SK-N-SH (cell line): Measurements from ENCODE around the gene CLPTM1L. TPM values are rescaled to one million over a fixed set of nuclear protein-coding genes. Genes with fewer than 3 reads are reported as not detected.

Experiments used
- CTCF ChIA-PET: fragments of 300-600, 350-600 bp; formaldehyde crosslinking; extraction: SDS; loops from one replicate; lab custom pipeline; 2021; lab: Yijun Ruan, JAX
- POLR2A ChIA-PET: fragments of 350-600 bp; sonication (Branson Sonifier 250); formaldehyde crosslinking; extraction: SDS; loops from one replicate; lab custom pipeline; 2020; ENCODE audit warnings: antibody characterized with exemption, inconsistent platforms; lab: Yijun Ruan, JAX
- DNase-seq: peaks from one replicate; pipeline ENCODE4 v3.0.0; 2012
- H2AFZ ChIP-seq: fragments of 200-600 bp; sonication (generic); 2 replicates; pipeline ENCODE4 v1.8.1; 2016; ENCODE audit warnings: antibody characterized with exemption, mild to moderate bottlenecking, low read depth
- H3F3A ChIP-seq: fragments of 200-600 bp; sonication (generic); replicated peaks from 2 replicates; pipeline ENCODE3; 2016; ENCODE audit warnings: antibody characterized with exemption, mild to moderate bottlenecking; ENCODE audit not compliant: insufficient read depth
- H3K27ac ChIP-seq, 2 experiments: fragments of 200-500 bp in 1 of 2; fragments of 200-600 bp in 1 of 2; sonication (Bioruptor generic) in 1 of 2; sonication (generic), shearing (Covaris generic) in 1 of 2; 2 replicates each; pipeline versions ENCODE4 v1.5.1 to v1.6.1; 2014 to 2016; ENCODE audit warnings: low read depth in 2 of 2, inconsistent platforms in 1 of 2, low read length in 1 of 2, mild to moderate bottlenecking in 1 of 2, mixed read lengths in 1 of 2
- H3K27me3 ChIP-seq: fragments of 200-600 bp; sonication (generic), shearing (Covaris generic); 2 replicates; pipeline ENCODE4 v1.6.1; 2016; ENCODE audit warnings: mixed run types; ENCODE audit not compliant: insufficient read depth
- H3K36me3 ChIP-seq, 2 experiments: fragments of 200-500 bp in 1 of 2; fragments of 200-600 bp in 1 of 2; sonication (Bioruptor generic) in 1 of 2; sonication (generic) in 1 of 2; replicated peaks in 1 of 2; 2 replicates each; pipeline versions ENCODE3 to v1.5.1; 2014 to 2016; ENCODE audit warnings: low read length in 1 of 2, mild to moderate bottlenecking in 1 of 2; ENCODE audit not compliant: insufficient read depth in 2 of 2, control insufficient read depth in 1 of 2
- H3K4me1 ChIP-seq, 2 experiments: fragments of 200-500 bp in 1 of 2; fragments of 200-600 bp in 1 of 2; sonication (Bioruptor generic) in 1 of 2; sonication (generic), shearing (Covaris generic) in 1 of 2; 2 replicates each; pipeline versions ENCODE4 v1.5.1 to v1.6.1; 2014 to 2016; ENCODE audit warnings: low read depth in 1 of 2, low read length in 1 of 2, mixed run types in 1 of 2; ENCODE audit not compliant: insufficient read depth in 2 of 2, control insufficient read depth in 1 of 2
- H3K4me2 ChIP-seq: fragments of 200-600 bp; sonication (generic), shearing (Covaris generic); 2 replicates; pipeline ENCODE4 v1.6.1; 2017; ENCODE audit warnings: mixed run types
- H3K4me3 ChIP-seq, 2 experiments: fragments of 200-500 bp in 1 of 2; fragments of 200-600 bp in 1 of 2; sonication (Bioruptor generic) in 1 of 2; sonication (generic), shearing (Covaris generic) in 1 of 2; 2 replicates each; pipeline versions ENCODE4 v1.5.1 to v1.8.1; 2014 to 2016; ENCODE audit warnings: low read depth in 2 of 2, inconsistent platforms in 1 of 2, low read length in 1 of 2, mild to moderate bottlenecking in 1 of 2, mixed read lengths in 1 of 2, moderate library complexity in 1 of 2
- H3K79me2 ChIP-seq: fragments of 200-600 bp; sonication (generic); 2 replicates; pipeline ENCODE4 v1.8.1; 2017; ENCODE audit warnings: mild to moderate bottlenecking; ENCODE audit not compliant: insufficient read depth
- H3K9ac ChIP-seq: fragments of 200-600 bp; sonication (generic); 2 replicates; pipeline ENCODE4 v1.6.1; 2017; ENCODE audit warnings: mixed run types
- H3K9me2 ChIP-seq: fragments of 200-600 bp; sonication (generic); 2 replicates; pipeline ENCODE4 v1.6.1; 2017; ENCODE audit warnings: mixed run types
- H3K9me3 ChIP-seq: fragments of 200-600 bp; sonication (generic); 2 replicates; pipeline ENCODE4 v1.6.1; 2017; ENCODE audit warnings: mixed run types, mild to moderate bottlenecking, moderate library complexity
- H4K20me1 ChIP-seq: fragments of 200-600 bp; sonication (generic); 2 replicates; pipeline ENCODE4 v1.6.1; 2017; ENCODE audit warnings: mild to moderate bottlenecking, mixed run types; ENCODE audit not compliant: insufficient read depth
- CHD2 ChIP-seq: fragments of 150-350 bp; IDR thresholded peaks from 2 replicates; pipeline ENCODE4 v1.6.1; 2018; ENCODE audit warnings: low read length; ENCODE audit not compliant: partially characterized antibody
- CTCF ChIP-seq: fragments of 200-600 bp; sonication (generic); IDR thresholded peaks from 2 replicates; pipeline ENCODE4 v1.6.1; 2017; ENCODE audit warnings: antibody characterized with exemption, mild to moderate bottlenecking, moderate library complexity
- ELF1 ChIP-seq: IDR thresholded peaks from 2 replicates; pipeline ENCODE4 v1.4.0; 2012
- EZH2phosphoT487 ChIP-seq: fragments of 200-600 bp; sonication (generic); IDR thresholded peaks from 2 replicates; pipeline ENCODE4 v1.6.1; 2017; ENCODE audit warnings: low read depth, mixed run types, mild to moderate bottlenecking, antibody characterized with exemption, moderate library complexity, borderline replicate concordance
- FOXJ3 ChIP-seq: sonication (generic); formaldehyde crosslinking; IDR thresholded peaks from 2 replicates; pipeline ENCODE4 v1.5.1; 2020; ENCODE audit warnings: mild to moderate bottlenecking, missing genetic modification reagents
- MAX ChIP-seq: IDR thresholded peaks from 2 replicates; pipeline ENCODE4 v1.4.0; 2012; ENCODE audit warnings: low read depth
- MXI1 ChIP-seq: IDR thresholded peaks from 2 replicates; pipeline ENCODE4 v1.6.1; 2012; ENCODE audit warnings: mild to moderate bottlenecking, low read depth, low read length, improper control_type of control experiment
- NFIC ChIP-seq: IDR thresholded peaks from 2 replicates; pipeline ENCODE4 v1.4.0; 2012; ENCODE audit warnings: borderline replicate concordance
- RCOR1 ChIP-seq: fragments of 150-350 bp; IDR thresholded peaks from 2 replicates; pipeline ENCODE4 v1.6.1; 2017; ENCODE audit warnings: antibody characterized with exemption, low read length
- RXRA ChIP-seq: IDR thresholded peaks from 2 replicates; pipeline ENCODE4 v1.4.0; 2012; ENCODE audit warnings: low read depth, mild to moderate bottlenecking, borderline replicate concordance
- WGBS: methylation state at CpG from one replicate; pipeline ENCODE4 v1.1.6; 2017; ENCODE audit warnings: low lambda C conversion rate; 5-methylcytosine and 5-hydroxymethylcytosine counted together
- polyA plus RNA-seq, 3 experiments: library from polyadenylated mRNA; depleted of rRNA; stranded (reverse); fragments of >200 nt; gene quantifications; 2 replicates each; pipeline ENCODE4 v1.2.3, GENCODE V29; 2012

The CLPTM1L gene
- polyA plus RNA-seq, 1 of the 3 experiments (the other 2 are of a cell fraction): 202 TPM

- TF ChIP-seq CHD2: no peak
These were observed 42.6 kb downstream of the CLPTM1L start (continued) for GRCh38 chr5:1302258-1302657.

DNA sequence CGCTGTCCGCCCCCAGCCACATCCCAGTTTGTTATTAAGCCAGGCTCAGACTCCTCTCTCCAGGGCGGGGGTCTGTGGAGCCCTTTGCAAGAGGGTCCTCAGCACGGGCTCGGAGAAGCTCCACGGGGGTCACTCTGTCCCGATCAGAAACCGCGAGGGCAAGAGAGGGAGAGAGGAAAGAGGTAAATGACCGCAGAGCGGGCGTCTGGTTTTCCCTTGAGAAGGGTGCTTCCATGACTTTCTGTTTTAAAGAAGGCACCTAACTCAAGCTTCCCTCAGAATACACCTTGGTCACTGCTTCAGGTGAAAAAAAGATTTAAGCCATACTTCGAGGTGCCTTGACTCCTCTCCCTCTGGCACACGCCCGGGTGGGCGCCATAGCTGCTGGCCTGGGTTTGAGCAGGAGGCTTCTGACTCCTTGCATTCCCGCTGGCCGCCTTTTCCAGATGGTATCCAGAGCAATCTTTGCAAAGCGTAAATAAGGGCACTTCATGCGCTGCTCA is 44.3 kb downstream of the CLPTM1L start:
- CTCF ChIA-PET: interaction anchor here (0.6 kb wide), 1 partner anchor 32 kb away, joined by 3 read pairs; no protein-coding TSS in a partner anchor

DNA sequence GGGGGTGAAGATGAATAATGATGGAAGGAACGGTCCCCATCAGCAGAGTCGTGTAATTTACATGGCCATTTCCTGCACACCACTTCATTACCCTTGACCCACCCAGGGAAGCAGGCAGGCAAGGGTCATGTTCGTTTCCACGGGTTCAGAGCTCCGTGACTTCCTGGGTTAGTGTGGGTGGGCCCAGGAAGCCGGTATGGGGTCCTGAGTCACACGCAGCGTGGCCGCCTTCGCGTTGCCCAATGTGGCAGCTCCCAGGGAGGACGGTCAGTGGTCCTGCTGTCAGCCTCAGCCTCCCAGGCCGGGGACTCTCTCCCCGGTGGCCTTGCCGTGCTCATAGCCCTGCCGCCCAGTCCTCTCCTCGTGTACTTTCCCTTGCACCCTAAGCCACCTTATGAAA is 44.9 kb downstream of the CLPTM1L start:
- Histone ChIP-seq H3K4me2 (no peak overlapping the region), H3K9me3 (peaks cover 8% of the 10 kb centered on the region; the same call in 1 of the 2 replicates), H3K4me1 (peaks cover 0 to 2% of the 10 kb centered on the region in 2 experiments; a peak in 1 of 4 replicates), H3K27me3 (peaks cover 39% of the 10 kb centered on the region; the same call in 1 of the 2 replicates), H3K4me3 (no peak overlapping the region), H3F3A (no peaks in the 10 kb centered on the region), H3K9ac (no peak overlapping the region), H3K79me2 (no peaks in the 10 kb centered on the region)
- POLR2A ChIA-PET: no interaction called here
- 52% methylated on average over 16 of the region's 17 CpGs for WGBS
- CTCF ChIA-PET: interaction anchor here (0.6 kb wide), 2 partner anchors 9 to 31 kb away, joined by 3 read pairs; no protein-coding TSS in a partner anchor
- DNase-seq: no peak
- no peak for TF ChIP-seq RXRA
- TF ChIP-seq FOXJ3: no peak
- TF ChIP-seq NFIC: no peak
- no peak for TF ChIP-seq EZH2phosphoT487
- TF ChIP-seq ELF1: no peak
- TF ChIP-seq, all 33 proteins: peak for 0
- Histone ChIP-seq H3K36me3 (no peaks in the 10 kb centered on the region), H3K9me2 (no peaks in the 10 kb centered on the region), H2AFZ (no peak overlapping the region), H3K27ac (no peak overlapping the region), H4K20me1 (no peaks in the 10 kb centered on the region)

More for the DNA sequence above, 44.3 kb downstream of the CLPTM1L start:
- Histone ChIP-seq H3K79me2 (no peaks in the 10 kb centered on the region), H2AFZ (no peak overlapping the region), H3K27me3 (peaks cover 39% of the 10 kb centered on the region; the same call in 1 of the 2 replicates), H3K9me2 (no peaks in the 10 kb centered on the region), H3F3A (no peaks in the 10 kb centered on the region), H3K4me2 (no peak overlapping the region), H3K4me1 (peaks cover 0 to 2% of the 10 kb centered on the region in 2 experiments; a peak in 1 of 4 replicates), H3K9me3 (peaks cover 8% of the 10 kb centered on the region; the same call in 1 of the 2 replicates), H3K36me3 (no peaks in the 10 kb centered on the region), H3K4me3 (no peak overlapping the region), H4K20me1 (no peaks in the 10 kb centered on the region), H3K9ac (no peak overlapping the region), H3K27ac (no peak overlapping the region)
- DNase-seq: no peak
- no peak for TF ChIP-seq CTCF
- no peak for TF ChIP-seq MXI1
- TF ChIP-seq RCOR1: no peak
- no peak for TF ChIP-seq MAX
- POLR2A ChIA-PET: no interaction called here
- WGBS: 64% methylated on average over 17 of the region's 20 CpGs
